ENCODE measurements around the gene PRKCH.

- TF ChIP-seq CTCF (conservative IDR thresholded peaks at IDR 0.05; ENCODE audit: low read length) (no peak), EZH2phosphoT487 (IDR thresholded peaks at IDR 0.05; ENCODE audit: borderline replicate concordance, low read depth, low read length) (no peak)
These were observed 190.2 kb downstream of the PRKCH start for GRCh38 chr14:61511558-61511948.
